ENCODE measurements around the gene CMYA5.

The CMYA5 gene

DNA sequence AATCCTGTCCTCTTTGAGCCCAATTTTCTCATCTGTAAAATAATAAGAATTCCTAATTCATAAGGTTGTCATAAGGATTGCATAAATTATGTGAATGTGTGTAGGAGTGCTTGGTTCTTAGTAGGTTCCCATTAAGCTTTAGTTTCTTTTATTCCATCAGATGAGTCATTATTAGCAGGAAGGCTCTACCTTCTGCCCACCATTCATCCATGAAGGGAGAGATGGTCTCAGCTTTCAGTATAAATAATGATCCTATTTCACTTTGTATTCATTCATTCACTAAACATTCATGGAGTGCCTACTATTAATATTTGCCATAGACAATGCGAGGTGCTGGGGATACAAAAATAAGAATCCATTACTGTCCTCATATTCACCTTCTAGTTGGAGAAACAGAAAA lies 3.0 kb downstream of the CMYA5 start:
- no peak overlapping the region for H3K9ac ChIP-seq (ENCODE audit: insufficient read length, low read depth)
- no peaks in the 10 kb centered on the region for H3K27me3 ChIP-seq (ENCODE audit: insufficient read depth, insufficient read length)
- DNase-seq (ENCODE audit: low read depth, low spot score), result no peak
- no peaks in the 10 kb centered on the region for H3K4me1 ChIP-seq (ENCODE audit: insufficient read depth, insufficient read length)
- no peak for TF ChIP-seq ZNF274 (IDR thresholded peaks at IDR 0.05; ENCODE audit: low read depth, low read length)
- TF ChIP-seq SUZ12 (IDR thresholded peaks at IDR 0.05; ENCODE audit: extremely low read depth, insufficient read depth, insufficient read length), result no peak
- no peak for TF ChIP-seq YY1 (IDR thresholded peaks at IDR 0.05; ENCODE audit: insufficient read depth, insufficient read length)
- no peaks in the 10 kb centered on the region for H3K9me3 ChIP-seq (ENCODE audit: insufficient read depth, low read length)
- H3K36me3 ChIP-seq (ENCODE audit: insufficient read depth, insufficient read length, low read length), result no peaks in the 10 kb centered on the region
- H3K4me3 ChIP-seq (ENCODE audit: insufficient read length, low read depth), result no peak overlapping the region

DNA sequence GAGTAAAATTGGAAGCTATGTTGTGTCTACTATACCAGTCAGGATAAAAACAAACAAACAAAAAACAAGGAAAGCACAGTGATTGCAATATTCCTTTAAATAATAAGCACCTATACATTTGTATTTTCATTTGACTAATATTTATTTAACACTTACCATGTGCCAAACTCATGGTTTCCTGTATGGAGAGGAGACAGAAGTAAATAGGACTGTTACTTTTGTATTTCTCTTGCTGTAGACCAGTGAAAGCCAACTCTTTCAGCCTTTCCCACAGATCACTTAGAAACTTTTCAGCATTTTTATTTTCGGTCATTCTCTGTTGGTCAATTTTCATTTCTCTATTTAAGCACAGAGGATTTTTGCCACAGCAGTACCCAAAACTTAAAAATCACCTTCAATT lies 4.5 kb downstream of the CMYA5 start:
- no peaks in the 10 kb centered on the region for H3K36me3 ChIP-seq (ENCODE audit: insufficient read depth, insufficient read length, low read length)
- no peak for TF ChIP-seq ZNF274 (IDR thresholded peaks at IDR 0.05; ENCODE audit: low read depth, low read length)
- no peak for TF ChIP-seq YY1 (IDR thresholded peaks at IDR 0.05; ENCODE audit: insufficient read depth, insufficient read length)
- no peak for TF ChIP-seq SUZ12 (IDR thresholded peaks at IDR 0.05; ENCODE audit: extremely low read depth, insufficient read depth, insufficient read length)
- no peaks in the 10 kb centered on the region for H3K9me3 ChIP-seq (ENCODE audit: insufficient read depth, low read length)
- no peak overlapping the region for H3K4me3 ChIP-seq (ENCODE audit: insufficient read length, low read depth)
- H3K27me3 ChIP-seq (ENCODE audit: insufficient read depth, insufficient read length), result no peaks in the 10 kb centered on the region
- H3K9ac ChIP-seq (ENCODE audit: insufficient read length, low read depth), result no peak overlapping the region
- no peaks in the 10 kb centered on the region for H3K4me1 ChIP-seq (ENCODE audit: insufficient read depth, insufficient read length)
- DNase-seq (ENCODE audit: low read depth, low spot score), result no peak

DNA sequence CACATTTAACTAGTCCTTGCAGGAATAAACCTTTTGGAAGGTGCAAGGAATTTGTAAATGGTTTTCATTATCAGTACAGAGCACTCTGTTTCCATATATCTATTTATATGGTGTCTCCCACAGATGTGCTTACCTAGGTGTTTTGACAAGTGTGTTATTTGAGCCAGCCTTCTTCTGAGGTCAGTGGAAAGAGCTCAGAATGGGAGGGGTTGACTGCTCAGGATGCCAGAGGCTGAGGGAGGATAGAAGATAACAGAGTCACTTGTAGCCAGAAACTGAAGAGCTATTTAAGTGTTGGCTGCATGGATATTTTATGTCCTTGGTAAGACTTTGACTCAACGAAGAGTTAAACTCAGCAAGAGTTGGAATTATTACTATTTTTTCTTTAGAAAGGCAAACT lies 5.0 kb downstream of the CMYA5 start:
- H3K4me3 ChIP-seq (ENCODE audit: insufficient read length, low read depth), result no peak overlapping the region
- no peak for DNase-seq (ENCODE audit: low read depth, low spot score)
- no peaks in the 10 kb centered on the region for H3K4me1 ChIP-seq (ENCODE audit: insufficient read depth, insufficient read length)
- H3K9ac ChIP-seq (ENCODE audit: insufficient read length, low read depth), result no peak overlapping the region
- no peaks in the 10 kb centered on the region for H3K36me3 ChIP-seq (ENCODE audit: insufficient read depth, insufficient read length, low read length)
- TF ChIP-seq SUZ12 (IDR thresholded peaks at IDR 0.05; ENCODE audit: extremely low read depth, insufficient read depth, insufficient read length) (no peak), ZNF274 (IDR thresholded peaks at IDR 0.05; ENCODE audit: low read depth, low read length) (no peak), YY1 (IDR thresholded peaks at IDR 0.05; ENCODE audit: insufficient read depth, insufficient read length) (no peak)
- H3K27me3 ChIP-seq (ENCODE audit: insufficient read depth, insufficient read length), result no peaks in the 10 kb centered on the region
- no peaks in the 10 kb centered on the region for H3K9me3 ChIP-seq (ENCODE audit: insufficient read depth, low read length)

DNA sequence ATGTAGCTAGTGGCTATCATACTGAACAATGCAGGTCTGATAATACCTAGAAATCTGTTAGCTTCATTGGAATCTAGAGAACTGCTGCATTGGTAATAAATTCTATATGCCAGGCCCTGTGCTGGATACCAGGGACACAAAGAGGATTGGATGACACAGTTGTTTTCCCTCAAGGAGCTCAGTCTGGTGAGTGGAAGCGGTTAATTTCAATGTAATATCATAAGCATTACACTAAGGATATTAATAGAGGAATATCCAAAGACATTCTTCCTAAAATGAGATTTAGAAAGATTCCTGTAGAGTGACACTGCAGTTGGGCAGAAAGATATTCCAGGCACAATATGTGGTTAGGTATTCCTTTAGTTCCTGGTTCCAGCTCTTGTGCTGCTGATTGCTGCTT lies 5.9 kb downstream of the CMYA5 start:
- Histone ChIP-seq H3K9ac (ENCODE audit: insufficient read length, low read depth) (no peak overlapping the region), H3K9me3 (ENCODE audit: insufficient read depth, low read length) (no peaks in the 10 kb centered on the region), H3K4me1 (ENCODE audit: insufficient read depth, insufficient read length) (no peaks in the 10 kb centered on the region), H3K27me3 (ENCODE audit: insufficient read depth, insufficient read length) (no peaks in the 10 kb centered on the region), H3K36me3 (ENCODE audit: insufficient read depth, insufficient read length, low read length) (no peaks in the 10 kb centered on the region), H3K4me3 (ENCODE audit: insufficient read length, low read depth) (no peak overlapping the region)
- no peak for DNase-seq (ENCODE audit: low read depth, low spot score)
- TF ChIP-seq ZNF274 (IDR thresholded peaks at IDR 0.05; ENCODE audit: low read depth, low read length) (no peak), YY1 (IDR thresholded peaks at IDR 0.05; ENCODE audit: insufficient read depth, insufficient read length) (no peak), SUZ12 (IDR thresholded peaks at IDR 0.05; ENCODE audit: extremely low read depth, insufficient read depth, insufficient read length) (no peak)

DNA sequence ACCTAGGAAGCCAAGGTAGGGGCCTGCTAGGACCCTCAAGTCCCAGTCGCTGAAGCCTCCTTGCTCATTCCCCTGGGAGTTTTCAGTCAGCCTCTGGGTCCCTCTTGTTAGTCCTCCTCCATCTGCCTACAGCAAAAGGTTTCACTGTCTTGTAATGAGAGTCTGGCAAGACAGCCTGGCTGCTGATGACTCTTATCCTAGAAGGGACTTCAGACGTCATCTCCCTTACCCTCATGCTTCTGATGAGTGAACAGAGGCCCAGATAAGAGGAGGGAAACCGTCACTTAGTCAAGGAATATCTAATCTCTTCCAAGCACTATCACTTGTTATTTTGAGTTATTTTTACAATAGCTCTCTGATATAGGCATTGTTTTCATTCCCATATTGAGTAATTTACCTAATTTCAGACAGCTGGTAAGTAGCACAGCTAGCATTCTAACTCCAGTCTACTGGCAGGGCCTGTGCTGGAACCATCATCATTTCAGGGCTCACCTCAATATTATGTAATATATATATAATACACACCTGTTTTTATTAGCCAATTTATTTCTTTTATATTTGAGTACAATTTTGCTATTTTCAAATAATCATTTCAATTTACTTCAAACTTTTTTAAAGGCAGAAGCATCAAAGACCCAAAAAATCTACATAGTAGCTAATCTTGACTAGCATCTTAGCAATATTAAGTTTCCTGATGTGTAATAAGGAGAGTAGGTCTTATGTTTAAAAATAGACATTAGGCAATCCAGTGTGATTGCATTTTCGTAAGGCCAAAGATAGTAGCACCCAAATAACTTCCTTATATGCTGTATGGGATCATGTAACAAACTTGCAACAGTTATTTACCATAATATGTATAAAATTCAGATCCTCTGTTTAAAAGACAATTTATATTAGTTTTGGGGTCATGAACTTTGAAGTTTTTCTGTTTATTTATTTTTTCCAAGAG lies 7.9 kb downstream of the CMYA5 start:
- Histone ChIP-seq H3K27me3 (ENCODE audit: insufficient read depth, insufficient read length) (no peaks in the 10 kb centered on the region), H3K36me3 (ENCODE audit: insufficient read depth, insufficient read length, low read length) (no peaks in the 10 kb centered on the region), H3K9me3 (ENCODE audit: insufficient read depth, low read length) (no peaks in the 10 kb centered on the region), H3K4me3 (ENCODE audit: insufficient read length, low read depth) (no peak overlapping the region), H3K4me1 (ENCODE audit: insufficient read depth, insufficient read length) (no peaks in the 10 kb centered on the region), H3K9ac (ENCODE audit: insufficient read length, low read depth) (no peak overlapping the region)
- DNase-seq (ENCODE audit: low read depth, low spot score), result no peak
- no peak for TF ChIP-seq ZNF274 (IDR thresholded peaks at IDR 0.05; ENCODE audit: low read depth, low read length)
- no peak for TF ChIP-seq SUZ12 (IDR thresholded peaks at IDR 0.05; ENCODE audit: extremely low read depth, insufficient read depth, insufficient read length)
- TF ChIP-seq YY1 (IDR thresholded peaks at IDR 0.05; ENCODE audit: insufficient read depth, insufficient read length), result no peak

DNA sequence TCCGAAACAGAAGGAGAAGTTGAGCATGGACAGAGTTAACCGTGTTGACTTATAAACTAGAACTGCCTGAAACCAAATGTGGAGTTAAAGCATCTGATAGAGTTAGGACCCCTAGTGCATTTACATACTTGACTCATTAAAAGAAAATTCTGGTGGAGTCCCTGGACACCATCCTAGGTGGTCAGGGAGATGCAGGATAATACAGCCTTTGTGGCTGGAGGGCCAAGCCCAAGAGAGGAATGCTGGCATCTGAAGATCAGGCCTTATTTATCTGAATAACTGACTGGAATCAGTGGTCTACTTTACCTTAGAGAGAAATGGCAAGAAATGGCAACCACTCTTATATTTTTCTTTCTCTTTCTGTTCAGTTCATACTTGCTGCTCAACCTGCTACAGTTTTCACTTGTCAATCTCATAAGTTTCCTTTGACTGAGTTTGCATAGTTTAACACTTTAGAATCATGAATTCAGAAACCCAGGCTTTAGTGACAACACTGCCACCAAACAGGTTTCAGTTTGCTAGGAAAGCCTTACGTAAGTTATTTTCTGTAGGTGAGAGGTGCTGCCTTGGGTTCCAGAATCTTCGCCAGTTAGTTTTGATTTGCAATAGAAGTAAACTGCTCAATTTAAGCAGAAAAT lies 10.2 kb downstream of the CMYA5 start:
- no peaks in the 10 kb centered on the region for H3K9me3 ChIP-seq (ENCODE audit: insufficient read depth, low read length)
- no peaks in the 10 kb centered on the region for H3K36me3 ChIP-seq (ENCODE audit: insufficient read depth, insufficient read length, low read length)
- no peak overlapping the region for H3K9ac ChIP-seq (ENCODE audit: insufficient read length, low read depth)
- no peak overlapping the region for H3K4me3 ChIP-seq (ENCODE audit: insufficient read length, low read depth)
- no peak for TF ChIP-seq YY1 (IDR thresholded peaks at IDR 0.05; ENCODE audit: insufficient read depth, insufficient read length)
- TF ChIP-seq SUZ12 (IDR thresholded peaks at IDR 0.05; ENCODE audit: extremely low read depth, insufficient read depth, insufficient read length), result no peak
- no peak for TF ChIP-seq ZNF274 (IDR thresholded peaks at IDR 0.05; ENCODE audit: low read depth, low read length)
- H3K4me1 ChIP-seq (ENCODE audit: insufficient read depth, insufficient read length), result no peaks in the 10 kb centered on the region
- H3K27me3 ChIP-seq (ENCODE audit: insufficient read depth, insufficient read length), result no peaks in the 10 kb centered on the region
- DNase-seq (ENCODE audit: low read depth, low spot score), result no peak

Data from NT2/D1 (cell line).